Cardiac muscle cell (in vitro differentiated cells and primary cell): ENCODE measurements around the gene MLPH. TPM values are rescaled to one million over a fixed set of nuclear protein-coding genes. Genes with fewer than 3 reads are reported as not detected.
"Not testable (repeated sequence)": the region's sequence is repeated elsewhere in the genome, so short reads cannot be mapped to it uniquely, and the experiment has no call there.

Experiments
- DNase-seq, 2 donors: peaks; one replicate each; pipeline versions ENCODE4 v3.0.0 to v3.0.0-alpha.2; 2010 to 2017; ENCODE audit warnings: low read depth in 1 of 2, low spot score in 1 of 2
- H3K27ac ChIP-seq: fragments of 200-600 bp; sonication (generic); 2 replicates; pipeline ENCODE4 v1.5.1; 2016
- H3K27me3 ChIP-seq: fragments of 200-600 bp; sonication (generic); 2 replicates; pipeline ENCODE4 v1.6.0; 2016; ENCODE audit warnings: control low read depth
- H3K36me3 ChIP-seq: fragments of 200-600 bp; sonication (generic); 2 replicates; pipeline ENCODE4 v1.5.1; 2016; ENCODE audit warnings: control low read depth
- H3K4me1 ChIP-seq: fragments of 200-600 bp; sonication (generic); 2 replicates; pipeline ENCODE4 v1.8.1; 2017; ENCODE audit warnings: low read depth, mild to moderate bottlenecking, mixed run types
- H3K4me3 ChIP-seq: fragments of 200-600 bp; sonication (generic); 2 replicates; pipeline ENCODE4 v1.5.1; 2016; ENCODE audit warnings: mild to moderate bottlenecking
- H3K9me3 ChIP-seq: fragments of 200-600 bp; sonication (generic); 2 replicates; pipeline ENCODE4 v1.5.1; 2017; ENCODE audit warnings: low read depth, mild to moderate bottlenecking, control low read depth
- polyA plus RNA-seq: library from polyadenylated mRNA; unstranded; fragments of >200 nt; fragmentation: Nextera tagmentation; extraction: Ambion mirVana; gene quantifications from 2 replicates; pipeline ENCODE4 v1.2.1, GENCODE V29; 2016
- total RNA-seq: library from RNA; depleted of rRNA; stranded (reverse); fragments of >200 nt; gene quantifications from 2 replicates; pipeline ENCODE4 v1.2.3, GENCODE V29; 2016
- TF ChIP-seq, protein P1 (sequence below): IDR thresholded peaks from 2 replicates; pipeline ENCODE4 v1.5.1; 2012; ENCODE audit warnings: low read depth, mild to moderate bottlenecking, low read length

MLPH gene
- total and polyA plus RNA-seq, 2 experiments from 2014 or later, result 0.27 to 1.4 TPM

DNA sequence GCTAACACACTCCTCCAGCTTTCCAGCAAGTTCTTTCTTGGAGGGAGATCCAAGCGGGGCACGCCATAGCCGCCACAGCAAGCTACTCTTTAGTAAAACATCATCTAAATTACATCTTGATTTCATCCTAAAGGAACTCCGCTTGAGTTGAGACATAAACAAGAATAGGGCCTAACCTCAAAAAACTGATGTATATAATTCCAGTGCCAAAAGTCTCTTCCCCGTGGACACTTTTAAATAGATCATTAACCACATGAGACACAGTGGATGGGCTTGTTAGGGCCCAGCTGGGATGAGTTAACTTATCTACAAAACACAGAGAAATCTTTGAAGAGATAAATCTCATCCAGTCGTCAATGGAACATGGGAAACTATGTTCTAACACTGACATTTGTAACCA, 20.8 kb upstream of the MLPH start:
- Histone ChIP-seq H3K9me3 (no peaks in the 10 kb centered on the region), H3K4me3 (no peak overlapping the region), H3K36me3 (no peaks in the 10 kb centered on the region), H3K4me1 (no peaks in the 10 kb centered on the region), H3K27ac (no peak overlapping the region), H3K27me3 (no peaks in the 10 kb centered on the region)
- DNase-seq, result no peak
- TF ChIP-seq, protein P1, sequence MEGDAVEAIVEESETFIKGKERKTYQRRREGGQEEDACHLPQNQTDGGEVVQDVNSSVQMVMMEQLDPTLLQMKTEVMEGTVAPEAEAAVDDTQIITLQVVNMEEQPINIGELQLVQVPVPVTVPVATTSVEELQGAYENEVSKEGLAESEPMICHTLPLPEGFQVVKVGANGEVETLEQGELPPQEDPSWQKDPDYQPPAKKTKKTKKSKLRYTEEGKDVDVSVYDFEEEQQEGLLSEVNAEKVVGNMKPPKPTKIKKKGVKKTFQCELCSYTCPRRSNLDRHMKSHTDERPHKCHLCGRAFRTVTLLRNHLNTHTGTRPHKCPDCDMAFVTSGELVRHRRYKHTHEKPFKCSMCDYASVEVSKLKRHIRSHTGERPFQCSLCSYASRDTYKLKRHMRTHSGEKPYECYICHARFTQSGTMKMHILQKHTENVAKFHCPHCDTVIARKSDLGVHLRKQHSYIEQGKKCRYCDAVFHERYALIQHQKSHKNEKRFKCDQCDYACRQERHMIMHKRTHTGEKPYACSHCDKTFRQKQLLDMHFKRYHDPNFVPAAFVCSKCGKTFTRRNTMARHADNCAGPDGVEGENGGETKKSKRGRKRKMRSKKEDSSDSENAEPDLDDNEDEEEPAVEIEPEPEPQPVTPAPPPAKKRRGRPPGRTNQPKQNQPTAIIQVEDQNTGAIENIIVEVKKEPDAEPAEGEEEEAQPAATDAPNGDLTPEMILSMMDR, result no peak

DNA sequence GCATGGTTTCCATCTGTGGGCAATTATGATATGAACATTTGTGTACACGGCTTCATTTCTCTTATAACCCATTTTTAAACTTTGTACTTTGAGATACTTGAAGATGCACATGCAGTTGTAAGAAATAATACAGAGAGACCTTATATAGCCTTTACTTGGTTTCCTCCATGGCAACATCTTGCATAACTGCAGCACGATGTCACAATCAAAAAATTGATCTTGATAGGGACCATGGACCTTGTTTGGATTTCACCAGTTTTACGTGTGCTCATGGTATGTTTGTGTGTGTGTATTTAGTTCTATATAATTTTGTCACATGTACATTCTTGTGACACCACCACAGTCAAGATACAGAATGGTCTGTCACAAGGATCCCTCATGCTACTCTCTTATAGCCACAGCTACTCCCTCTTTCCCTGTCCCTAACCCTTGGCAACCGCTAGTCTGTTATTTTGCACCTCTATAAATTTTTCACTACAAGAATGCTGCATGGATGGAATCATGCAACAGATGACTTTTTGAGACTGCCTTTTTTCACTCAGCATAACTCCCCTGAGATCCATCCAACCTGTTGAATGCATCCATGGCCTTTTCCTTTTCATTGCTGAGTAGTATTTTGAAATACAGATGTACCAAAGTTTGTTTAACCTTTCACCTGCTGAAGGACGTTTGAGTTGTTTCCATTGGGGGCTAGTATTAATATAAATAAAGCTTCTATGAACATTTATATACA, 19.4 kb upstream of the MLPH start:
- H3K4me3 ChIP-seq, result no peak overlapping the region
- TF ChIP-seq, protein P1, result no peak

DNA sequence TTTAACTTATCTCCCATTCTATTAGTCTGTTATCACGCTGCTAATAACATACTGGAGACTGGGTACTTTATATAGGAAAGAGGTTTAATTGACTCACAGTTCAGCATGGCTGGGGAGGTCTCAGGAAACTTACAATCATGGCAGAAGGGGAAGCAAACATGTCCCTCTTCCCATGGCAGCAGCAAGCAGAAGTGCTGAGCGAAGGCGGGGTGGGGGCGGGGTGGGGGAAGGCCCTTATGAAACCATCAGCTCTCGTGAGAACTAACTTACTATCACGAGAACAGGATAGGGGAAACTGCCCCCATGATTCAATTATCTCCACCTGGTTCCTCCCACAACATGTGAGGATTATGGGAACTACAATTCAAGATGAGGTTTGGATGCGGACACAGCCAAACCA, 17.6 kb upstream of the MLPH start:
- not testable (repeated sequence) for H3K4me3 ChIP-seq, H3K9me3 ChIP-seq, H3K27me3 ChIP-seq, H3K36me3 ChIP-seq, H3K4me1 ChIP-seq, H3K27ac ChIP-seq, DNase-seq

More for the DNA sequence above, 19.4 kb upstream of the MLPH start:
- no peaks in the 10 kb centered on the region for H3K4me1 ChIP-seq
- DNase-seq, result no peak
- no peak overlapping the region for H3K27ac ChIP-seq
- H3K9me3 ChIP-seq, result no peaks in the 10 kb centered on the region
- H3K27me3 ChIP-seq, result no peaks in the 10 kb centered on the region
- no peaks in the 10 kb centered on the region for H3K36me3 ChIP-seq

DNA sequence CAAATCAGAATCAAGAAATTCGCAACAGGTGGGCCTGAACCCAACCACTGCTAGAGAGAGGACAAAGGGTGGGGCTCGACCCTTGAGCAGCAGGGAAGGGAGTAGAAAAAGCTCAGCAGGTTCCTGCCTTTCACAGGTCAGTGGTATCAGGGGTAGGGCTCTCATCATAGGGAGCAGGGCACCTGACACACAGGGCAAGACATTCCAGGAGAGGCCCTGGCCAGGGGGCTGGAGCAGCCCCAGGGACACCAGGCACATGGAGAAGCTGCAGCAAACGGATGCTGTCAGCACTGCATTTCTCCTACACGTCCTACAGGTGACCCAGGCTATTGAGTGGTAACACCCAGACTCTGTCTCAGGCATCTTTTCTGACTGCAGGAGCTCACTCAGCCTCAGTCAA, 17.2 kb upstream of the MLPH start:
- Histone ChIP-seq H3K36me3 (no peaks in the 10 kb centered on the region), H3K4me3 (no peak overlapping the region), H3K9me3 (no peaks in the 10 kb centered on the region), H3K4me1 (peaks cover 5% of the 10 kb centered on the region), H3K27ac (no peak overlapping the region), H3K27me3 (no peaks in the 10 kb centered on the region)
- no peak for DNase-seq
- TF ChIP-seq, protein P1, result no peak

DNA sequence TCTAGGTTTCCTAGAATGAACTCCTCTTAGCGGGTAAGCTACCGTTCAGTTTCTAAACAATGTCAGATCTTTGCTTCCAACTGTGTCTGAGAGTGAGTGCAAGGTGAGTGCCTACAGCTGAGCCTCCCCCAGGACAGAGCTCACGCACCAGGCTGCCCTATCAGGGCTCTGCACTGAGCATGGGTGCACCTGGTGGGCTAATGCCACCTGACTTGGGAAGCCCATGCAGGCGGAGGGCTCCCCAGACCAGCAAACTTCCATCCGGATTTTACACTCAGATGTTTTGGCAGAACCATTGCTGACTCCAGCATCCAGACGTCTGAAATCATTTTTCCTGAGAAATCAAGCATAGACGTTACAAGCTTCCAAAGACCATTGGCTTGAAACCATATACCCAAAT, 16.1 kb upstream of the MLPH start:
- H3K27me3 ChIP-seq, result peaks cover 2% of the 10 kb centered on the region
- H3K4me3 ChIP-seq, result no peak overlapping the region
- no peaks in the 10 kb centered on the region for H3K36me3 ChIP-seq
- TF ChIP-seq, protein P1, result no peak
- peaks cover 5% of the 10 kb centered on the region for H3K4me1 ChIP-seq
- DNase-seq, result no peak
- H3K27ac ChIP-seq, result no peak overlapping the region
- H3K9me3 ChIP-seq, result no peaks in the 10 kb centered on the region

DNA sequence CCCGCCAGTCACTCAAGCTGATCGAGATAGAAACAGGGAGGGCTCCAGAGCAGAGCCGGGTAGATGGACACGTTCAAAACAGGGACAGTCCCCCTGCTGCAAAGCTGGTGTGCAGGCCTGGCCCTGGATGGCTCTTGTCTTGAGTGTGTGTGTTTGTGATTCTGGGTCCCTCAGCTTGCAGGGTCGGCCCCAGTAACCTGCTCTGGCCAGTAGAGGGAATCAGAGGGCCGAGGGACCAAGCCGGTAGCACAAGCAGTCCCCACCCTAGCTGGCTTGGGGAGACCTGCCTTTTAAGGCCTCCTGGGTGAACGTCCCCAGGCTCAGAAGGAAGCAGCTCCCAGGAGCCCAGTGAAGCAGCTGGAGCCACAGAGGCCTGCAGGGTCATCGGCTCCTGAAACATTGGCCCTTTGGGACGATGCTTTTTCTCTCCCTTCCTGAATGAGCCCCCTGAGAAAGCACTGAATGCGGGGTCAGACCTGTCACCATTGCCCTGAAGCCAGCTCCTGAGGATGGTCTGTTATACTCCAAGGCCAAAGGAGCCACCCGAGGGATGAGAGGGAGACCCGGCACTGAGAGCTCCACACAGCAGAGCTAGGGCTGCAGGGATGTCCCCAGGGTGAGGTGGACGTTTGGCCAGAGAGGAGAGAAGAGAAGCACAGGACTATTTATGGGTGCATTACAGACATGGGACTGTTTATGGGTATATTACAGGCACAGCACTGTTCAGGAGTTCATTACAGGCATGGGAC, 15.4 kb upstream of the MLPH start:
- no peaks in the 10 kb centered on the region for H3K36me3 ChIP-seq
- H3K4me3 ChIP-seq, result no peak overlapping the region
- peak; percentile 58 to 79 for DNase-seq
- no peaks in the 10 kb centered on the region for H3K9me3 ChIP-seq
- peaks cover 5% of the 10 kb centered on the region for H3K4me1 ChIP-seq
- H3K27ac ChIP-seq, result no peak overlapping the region
- TF ChIP-seq, protein P1, result peak; percentile 65
- peaks cover 9% of the 10 kb centered on the region for H3K27me3 ChIP-seq
